GM18951 (cell line): ENCODE data around the gene EVI5.

Experiments used
- POLR2A ChIP-seq: IDR thresholded peaks from 4 replicates; pipeline ENCODE4 v1.6.1; 2011; ENCODE audit warnings: mild to moderate bottlenecking; ENCODE audit not compliant: insufficient read length, insufficient read depth; ENCODE audit errors: extremely low read depth
- in situ Hi-C: fragments of 300-500 bp; cut with MboI; formaldehyde crosslinking; loops from one replicate; pipeline ENCODE4 v1.12.0; 2022; ENCODE audit warnings: low sequenced_read_pairs, mixed read lengths, inconsistent platforms; ENCODE audit not compliant: unreplicated experiment

Gene EVI5

GRCh38 chr1:92505015-92505692 is 279.8 kb downstream of the EVI5 start:
- in situ Hi-C loops: no loop called here
- TF ChIP-seq POLR2A: no peak

GRCh38 chr1:92504291-92505014 is 280.5 kb downstream of the EVI5 start:
- in situ Hi-C loops: no loop called here
- TF ChIP-seq POLR2A: no peak

GRCh38 chr1:92503926-92504285 is 281.0 kb downstream of the EVI5 start:
- TF ChIP-seq POLR2A: no peak
- in situ Hi-C loops: no loop called here

- in situ Hi-C loops: no loop called here
- TF ChIP-seq POLR2A: no peak
Measured at GRCh38 chr1:92503043-92503925, 281.6 kb downstream of the EVI5 start.

GRCh38 chr1:92502247-92502646 is 282.7 kb downstream of the EVI5 start:
- in situ Hi-C loops: no loop called here
- no peak for TF ChIP-seq POLR2A

- no peak for TF ChIP-seq POLR2A
- in situ Hi-C loops: no loop called here
Measured at GRCh38 chr1:92500552-92500951, 284.4 kb downstream of the EVI5 start.

GRCh38 chr1:92495392-92496063 is 289.4 kb downstream of the EVI5 start:
- in situ Hi-C loops: no loop called here

GRCh38 chr1:92494485-92495141 is 290.3 kb downstream of the EVI5 start:
- in situ Hi-C loops: no loop called here
- TF ChIP-seq POLR2A: no peak

More at GRCh38 chr1:92495392-92496063, 289.4 kb downstream of the EVI5 start:
- no peak for TF ChIP-seq POLR2A

GRCh38 chr1:92493139-92493538 is 291.8 kb downstream of the EVI5 start:
- in situ Hi-C loops: no loop called here
- TF ChIP-seq POLR2A: no peak

- in situ Hi-C loops: loop anchor here (10.0 kb wide), 1 partner anchor 96 kb away; no protein-coding TSS in a partner anchor
- TF ChIP-seq POLR2A: no peak
Measured at GRCh38 chr1:92488832-92489231, 296.1 kb downstream of the EVI5 start.

GRCh38 chr1:92488416-92488815 is 296.5 kb downstream of the EVI5 start:
- in situ Hi-C loops: loop anchor here (10.0 kb wide), 1 partner anchor 96 kb away; no protein-coding TSS in a partner anchor
- TF ChIP-seq POLR2A: no peak

GRCh38 chr1:92487078-92487605 is 297.8 kb downstream of the EVI5 start:
- in situ Hi-C loops: loop anchor here (10.0 kb wide), 1 partner anchor 98 kb away; no protein-coding TSS in a partner anchor
- no peak for TF ChIP-seq POLR2A
